Measurements from ENCODE around the gene ZBTB40. TPM values are rescaled to one million over a fixed set of nuclear protein-coding genes. Genes with fewer than 3 reads are reported as not detected.

ZBTB40 gene
- total and polyA plus RNA-seq, 9 of the 15 experiments (the other 6 are each of a cell fraction or from before 2014, with no cell fraction given), result 2.6 to 26.0 (median 18.8) TPM

- TF ChIP-seq CREB3 (tag; conservative IDR thresholded peaks at IDR 0.05; ENCODE audit: low read depth) (no peak), HEY1 (CRISPR knock-in tag; IDR thresholded peaks at IDR 0.05; ENCODE audit: borderline replicate concordance) (no peak), MXD1 (CRISPR knock-in tag; IDR thresholded peaks at IDR 0.05; ENCODE audit: borderline replicate concordance, poor library complexity, severe bottlenecking) (no peak), GATAD2A (IDR thresholded peaks at IDR 0.05) (no peak), KLF6 (CRISPR knock-in tag; IDR thresholded peaks at IDR 0.05; ENCODE audit: borderline replicate concordance) (no peak), TSC22D4 (tag; IDR thresholded peaks at IDR 0.05) (no peak)
- TF ChIP-seq, protein P1, sequence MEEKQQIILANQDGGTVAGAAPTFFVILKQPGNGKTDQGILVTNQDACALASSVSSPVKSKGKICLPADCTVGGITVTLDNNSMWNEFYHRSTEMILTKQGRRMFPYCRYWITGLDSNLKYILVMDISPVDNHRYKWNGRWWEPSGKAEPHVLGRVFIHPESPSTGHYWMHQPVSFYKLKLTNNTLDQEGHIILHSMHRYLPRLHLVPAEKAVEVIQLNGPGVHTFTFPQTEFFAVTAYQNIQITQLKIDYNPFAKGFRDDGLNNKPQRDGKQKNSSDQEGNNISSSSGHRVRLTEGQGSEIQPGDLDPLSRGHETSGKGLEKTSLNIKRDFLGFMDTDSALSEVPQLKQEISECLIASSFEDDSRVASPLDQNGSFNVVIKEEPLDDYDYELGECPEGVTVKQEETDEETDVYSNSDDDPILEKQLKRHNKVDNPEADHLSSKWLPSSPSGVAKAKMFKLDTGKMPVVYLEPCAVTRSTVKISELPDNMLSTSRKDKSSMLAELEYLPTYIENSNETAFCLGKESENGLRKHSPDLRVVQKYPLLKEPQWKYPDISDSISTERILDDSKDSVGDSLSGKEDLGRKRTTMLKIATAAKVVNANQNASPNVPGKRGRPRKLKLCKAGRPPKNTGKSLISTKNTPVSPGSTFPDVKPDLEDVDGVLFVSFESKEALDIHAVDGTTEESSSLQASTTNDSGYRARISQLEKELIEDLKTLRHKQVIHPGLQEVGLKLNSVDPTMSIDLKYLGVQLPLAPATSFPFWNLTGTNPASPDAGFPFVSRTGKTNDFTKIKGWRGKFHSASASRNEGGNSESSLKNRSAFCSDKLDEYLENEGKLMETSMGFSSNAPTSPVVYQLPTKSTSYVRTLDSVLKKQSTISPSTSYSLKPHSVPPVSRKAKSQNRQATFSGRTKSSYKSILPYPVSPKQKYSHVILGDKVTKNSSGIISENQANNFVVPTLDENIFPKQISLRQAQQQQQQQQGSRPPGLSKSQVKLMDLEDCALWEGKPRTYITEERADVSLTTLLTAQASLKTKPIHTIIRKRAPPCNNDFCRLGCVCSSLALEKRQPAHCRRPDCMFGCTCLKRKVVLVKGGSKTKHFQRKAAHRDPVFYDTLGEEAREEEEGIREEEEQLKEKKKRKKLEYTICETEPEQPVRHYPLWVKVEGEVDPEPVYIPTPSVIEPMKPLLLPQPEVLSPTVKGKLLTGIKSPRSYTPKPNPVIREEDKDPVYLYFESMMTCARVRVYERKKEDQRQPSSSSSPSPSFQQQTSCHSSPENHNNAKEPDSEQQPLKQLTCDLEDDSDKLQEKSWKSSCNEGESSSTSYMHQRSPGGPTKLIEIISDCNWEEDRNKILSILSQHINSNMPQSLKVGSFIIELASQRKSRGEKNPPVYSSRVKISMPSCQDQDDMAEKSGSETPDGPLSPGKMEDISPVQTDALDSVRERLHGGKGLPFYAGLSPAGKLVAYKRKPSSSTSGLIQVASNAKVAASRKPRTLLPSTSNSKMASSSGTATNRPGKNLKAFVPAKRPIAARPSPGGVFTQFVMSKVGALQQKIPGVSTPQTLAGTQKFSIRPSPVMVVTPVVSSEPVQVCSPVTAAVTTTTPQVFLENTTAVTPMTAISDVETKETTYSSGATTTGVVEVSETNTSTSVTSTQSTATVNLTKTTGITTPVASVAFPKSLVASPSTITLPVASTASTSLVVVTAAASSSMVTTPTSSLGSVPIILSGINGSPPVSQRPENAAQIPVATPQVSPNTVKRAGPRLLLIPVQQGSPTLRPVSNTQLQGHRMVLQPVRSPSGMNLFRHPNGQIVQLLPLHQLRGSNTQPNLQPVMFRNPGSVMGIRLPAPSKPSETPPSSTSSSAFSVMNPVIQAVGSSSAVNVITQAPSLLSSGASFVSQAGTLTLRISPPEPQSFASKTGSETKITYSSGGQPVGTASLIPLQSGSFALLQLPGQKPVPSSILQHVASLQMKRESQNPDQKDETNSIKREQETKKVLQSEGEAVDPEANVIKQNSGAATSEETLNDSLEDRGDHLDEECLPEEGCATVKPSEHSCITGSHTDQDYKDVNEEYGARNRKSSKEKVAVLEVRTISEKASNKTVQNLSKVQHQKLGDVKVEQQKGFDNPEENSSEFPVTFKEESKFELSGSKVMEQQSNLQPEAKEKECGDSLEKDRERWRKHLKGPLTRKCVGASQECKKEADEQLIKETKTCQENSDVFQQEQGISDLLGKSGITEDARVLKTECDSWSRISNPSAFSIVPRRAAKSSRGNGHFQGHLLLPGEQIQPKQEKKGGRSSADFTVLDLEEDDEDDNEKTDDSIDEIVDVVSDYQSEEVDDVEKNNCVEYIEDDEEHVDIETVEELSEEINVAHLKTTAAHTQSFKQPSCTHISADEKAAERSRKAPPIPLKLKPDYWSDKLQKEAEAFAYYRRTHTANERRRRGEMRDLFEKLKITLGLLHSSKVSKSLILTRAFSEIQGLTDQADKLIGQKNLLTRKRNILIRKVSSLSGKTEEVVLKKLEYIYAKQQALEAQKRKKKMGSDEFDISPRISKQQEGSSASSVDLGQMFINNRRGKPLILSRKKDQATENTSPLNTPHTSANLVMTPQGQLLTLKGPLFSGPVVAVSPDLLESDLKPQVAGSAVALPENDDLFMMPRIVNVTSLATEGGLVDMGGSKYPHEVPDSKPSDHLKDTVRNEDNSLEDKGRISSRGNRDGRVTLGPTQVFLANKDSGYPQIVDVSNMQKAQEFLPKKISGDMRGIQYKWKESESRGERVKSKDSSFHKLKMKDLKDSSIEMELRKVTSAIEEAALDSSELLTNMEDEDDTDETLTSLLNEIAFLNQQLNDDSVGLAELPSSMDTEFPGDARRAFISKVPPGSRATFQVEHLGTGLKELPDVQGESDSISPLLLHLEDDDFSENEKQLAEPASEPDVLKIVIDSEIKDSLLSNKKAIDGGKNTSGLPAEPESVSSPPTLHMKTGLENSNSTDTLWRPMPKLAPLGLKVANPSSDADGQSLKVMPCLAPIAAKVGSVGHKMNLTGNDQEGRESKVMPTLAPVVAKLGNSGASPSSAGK (IDR thresholded peaks at IDR 0.05), result no peak
- Histone ChIP-seq H3K27ac (ENCODE audit: extremely low read depth, low read depth, low read length) (no peak overlapping the region), H3K36me3 (ENCODE audit: control insufficient read depth, insufficient read depth, low read length) (peaks cover 73% of the 10 kb centered on the region), H3K4me3 (no peak overlapping the region), H3K9me3 (replicated peaks; ENCODE audit: control insufficient read depth, insufficient read depth, low read depth, low read length) (no peaks in the 10 kb centered on the region), H3K79me2 (ENCODE audit: control insufficient read depth, insufficient read depth, low read length) (no peaks in the 10 kb centered on the region), H3K9ac (ENCODE audit: insufficient read depth in 1 of 2, low read depth in 2 of 2, low read length in 2 of 2) (peak overlapping the region in 1 of 2 experiments; percentile 31; a peak in 1 of 4 replicates), H3K27me3 (ENCODE audit: control insufficient read depth in 2 of 2, insufficient read depth in 2 of 2, low read length in 2 of 2) (no peaks in the 10 kb centered on the region), H4K20me1 (replicated peaks; ENCODE audit: control insufficient read depth, insufficient read depth, low read length) (peaks cover 4% of the 10 kb centered on the region), H3K4me1 (replicated peaks in 1 of 2; ENCODE audit: control insufficient read depth in 2 of 2, insufficient read depth in 2 of 2, low read length in 2 of 2) (peaks cover 0 to 2% of the 10 kb centered on the region in 2 experiments; a peak in 1 of 5 replicates), H2AFZ (ENCODE audit: low read depth, low read length) (no peak overlapping the region), H3K4me2 (ENCODE audit: insufficient read depth, low read length) (no peak overlapping the region), H3K9me1 (ENCODE audit: control insufficient read depth, insufficient read depth, low read length) (no peaks in the 10 kb centered on the region)
- BruUV-seq (replicated peaks), result no TSS peak
- WGBS (ENCODE audit: insufficient coverage, low coverage, missing lambda C conversion rate), result 77% methylated on average over 5 of the region's 5 CpGs
- ChIA-PET CTCF (ENCODE audit: low intra/inter-chr PET ratio) (no interaction called here), POLR2A (interaction anchor here (1.1 to 1.2 kb wide), 2 partner anchors 8 to 20 kb away, joined by 3 to 6 read pairs; no protein-coding TSS in a partner anchor)
- in situ Hi-C loops (cut with MboI) (no loop called here), intact Hi-C loops (cut with micrococcal nuclease) (no loop called here)
- no peak for DNase-seq (ENCODE audit: extremely low read depth in 1 of 4, low spot score in 3 of 4)
- ATAC-seq, result no peak
- no peak for FAIRE-seq
Measured at GRCh38 chr1:22524481-22524880, 72.8 kb downstream of the ZBTB40 start.

All from K562 (cell line).